ENCODE measurements around the gene CCDC12.
A peak's percentile ranks its signal among the peaks of the same experiment; 100 is the strongest.

The CCDC12 gene

GRCh38 chr3:47007482-47008233, 31.1 kb upstream of the CCDC12 start:
- DNase-seq (ENCODE audit: low spot score) = no peak

- DNase-seq (ENCODE audit: low spot score) = no peak
Observed at GRCh38 chr3:47007001-47007400, 30.5 kb upstream of the CCDC12 start.

GRCh38 chr3:47006145-47006651, 29.7 kb upstream of the CCDC12 start:
- no peak for DNase-seq (ENCODE audit: low spot score)

- no peak for DNase-seq (ENCODE audit: low spot score)
Observed at GRCh38 chr3:47005212-47006144, 28.9 kb upstream of the CCDC12 start.

- no peak for DNase-seq (ENCODE audit: low spot score)
Observed at GRCh38 chr3:47004369-47005211, 28.0 kb upstream of the CCDC12 start.

GRCh38 chr3:47003461-47004368, 27.2 kb upstream of the CCDC12 start:
- no peak for DNase-seq (ENCODE audit: low spot score)

GRCh38 chr3:47003056-47003410, 26.5 kb upstream of the CCDC12 start:
- no peak for DNase-seq (ENCODE audit: low spot score)

GRCh38 chr3:47002171-47003055, 25.9 kb upstream of the CCDC12 start:
- no peak for DNase-seq (ENCODE audit: low spot score)

GRCh38 chr3:47001731-47002170, 25.2 kb upstream of the CCDC12 start:
- DNase-seq (ENCODE audit: low spot score) = no peak

GRCh38 chr3:47000922-47001730, 24.6 kb upstream of the CCDC12 start:
- DNase-seq (ENCODE audit: low spot score) = no peak

GRCh38 chr3:47000198-47000815, 23.8 kb upstream of the CCDC12 start:
- no peak for DNase-seq (ENCODE audit: low spot score)

- DNase-seq (ENCODE audit: low spot score) = no peak
Observed at GRCh38 chr3:46999516-47000197, 23.1 kb upstream of the CCDC12 start.

GRCh38 chr3:46998852-46999515, 22.4 kb upstream of the CCDC12 start:
- DNase-seq (ENCODE audit: low spot score) = no peak

- DNase-seq (ENCODE audit: low spot score) = peak; percentile 66
Observed at GRCh38 chr3:46998121-46998851, 21.7 kb upstream of the CCDC12 start.

- no peak for DNase-seq (ENCODE audit: low spot score)
Observed at GRCh38 chr3:46997453-46998091, 21.0 kb upstream of the CCDC12 start.

Data from COLO829 (cell line).